ENCODE data around the gene TRMT5. TPM values are rescaled to one million over a fixed set of nuclear protein-coding genes. Genes with fewer than 3 reads are reported as not detected.

The TRMT5 gene
- total RNA-seq, 1 experiment from 2014 or later, result 24.9 TPM

DNA sequence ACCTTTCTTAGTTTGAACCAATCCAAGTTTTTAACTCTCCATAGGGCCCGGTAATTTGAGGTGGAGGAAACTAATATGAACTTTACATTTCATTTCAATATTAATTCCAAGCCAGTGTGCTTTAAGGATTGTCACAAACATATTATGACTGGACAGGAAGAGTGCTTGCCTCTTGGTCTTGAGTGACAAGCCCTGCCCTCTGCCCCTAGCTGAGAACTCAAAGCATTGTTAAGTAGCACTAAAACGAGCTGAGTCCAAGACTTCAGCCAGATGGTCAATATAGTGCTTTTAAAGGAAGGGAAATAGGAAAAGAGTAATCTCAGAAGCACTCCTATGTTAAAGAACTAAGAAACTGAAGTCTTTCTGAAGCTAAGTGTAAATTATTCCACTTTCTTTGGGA lies 17.1 kb downstream of the TRMT5 start:
- no peak overlapping the region for H3K27ac ChIP-seq (ENCODE audit: insufficient read length, low read depth, low read length)

More for the DNA sequence above, 17.1 kb downstream of the TRMT5 start:
- Mint-ChIP-seq H3K4me1 (no peaks in the 10 kb centered on the region), H3K9me3 (peaks cover 1 to 4% of the 10 kb centered on the region in 2 experiments), H3K27ac (peak overlapping the region in 1 of 3 experiments; percentile 40; a peak in 1 of 7 replicates), H3K4me3 (no peak overlapping the region), H3K27me3 (ENCODE audit: low read depth) (no peaks in the 10 kb centered on the region), H3K36me3 (ENCODE audit: insufficient read depth in 1 of 3, low read depth in 3 of 3) (peaks cover 0 to 6% (median 2%) of the 10 kb centered on the region in 3 experiments; a peak in 4 of 7 replicates)
- Histone ChIP-seq H2BK5ac (ENCODE audit: insufficient read length, low read length) (no peak overlapping the region), H3K4me1 (ENCODE audit: insufficient read depth, low read length) (no peaks in the 10 kb centered on the region), H4K91ac (ENCODE audit: insufficient read length, low read depth, low read length) (no peak overlapping the region), H2BK120ac (ENCODE audit: low read depth, low read length, poor library complexity, severe bottlenecking) (no peak overlapping the region), H3K79me1 (ENCODE audit: insufficient read depth, low read depth, low read length, poor library complexity, severe bottlenecking) (no peaks in the 10 kb centered on the region), H3K18ac (ENCODE audit: insufficient read length, low read depth, low read length) (no peak overlapping the region), H3K4me2 (ENCODE audit: insufficient read depth, insufficient read length, low read length) (no peak overlapping the region), H2BK12ac (ENCODE audit: insufficient read length, low read depth, low read length) (no peak overlapping the region), H3K14ac (ENCODE audit: insufficient read depth, low read length) (no peak overlapping the region), H3K27me3 (ENCODE audit: insufficient read depth, low read length) (no peaks in the 10 kb centered on the region), H4K5ac (ENCODE audit: insufficient read length, low read depth, low read length) (no peak overlapping the region), H2AK5ac (ENCODE audit: insufficient read length, low read length) (no peak overlapping the region), H3K23ac (ENCODE audit: insufficient read length, low read depth, low read length) (no peak overlapping the region), H3K9me3 (ENCODE audit: control insufficient read depth, low read depth, low read length) (no peaks in the 10 kb centered on the region), H2BK20ac (ENCODE audit: low read depth, low read length, poor library complexity, severe bottlenecking) (no peak overlapping the region), H3K9ac (ENCODE audit: extremely low read depth, insufficient read length, low read length) (no peak overlapping the region), H3K79me2 (ENCODE audit: insufficient read depth, low read length) (no peaks in the 10 kb centered on the region), H4K8ac (replicated peaks; ENCODE audit: insufficient read length, low read depth, low read length) (no peak overlapping the region), H3T11ph (ENCODE audit: low read length) (no peak overlapping the region), H3K56ac (ENCODE audit: insufficient read length, low read depth, low read length) (no peak overlapping the region), H2AFZ (ENCODE audit: low read length) (no peak overlapping the region), H3K23me2 (ENCODE audit: insufficient read length, low read depth, low read length, poor library complexity, severe bottlenecking) (no peaks in the 10 kb centered on the region), H2BK15ac (ENCODE audit: low read depth, low read length) (no peak overlapping the region), H3K4ac (ENCODE audit: low read depth, low read length) (no peak overlapping the region), H4K20me1 (ENCODE audit: control insufficient read depth, insufficient read depth, insufficient read length) (no peaks in the 10 kb centered on the region)
- TF ChIP-seq, protein P1, sequence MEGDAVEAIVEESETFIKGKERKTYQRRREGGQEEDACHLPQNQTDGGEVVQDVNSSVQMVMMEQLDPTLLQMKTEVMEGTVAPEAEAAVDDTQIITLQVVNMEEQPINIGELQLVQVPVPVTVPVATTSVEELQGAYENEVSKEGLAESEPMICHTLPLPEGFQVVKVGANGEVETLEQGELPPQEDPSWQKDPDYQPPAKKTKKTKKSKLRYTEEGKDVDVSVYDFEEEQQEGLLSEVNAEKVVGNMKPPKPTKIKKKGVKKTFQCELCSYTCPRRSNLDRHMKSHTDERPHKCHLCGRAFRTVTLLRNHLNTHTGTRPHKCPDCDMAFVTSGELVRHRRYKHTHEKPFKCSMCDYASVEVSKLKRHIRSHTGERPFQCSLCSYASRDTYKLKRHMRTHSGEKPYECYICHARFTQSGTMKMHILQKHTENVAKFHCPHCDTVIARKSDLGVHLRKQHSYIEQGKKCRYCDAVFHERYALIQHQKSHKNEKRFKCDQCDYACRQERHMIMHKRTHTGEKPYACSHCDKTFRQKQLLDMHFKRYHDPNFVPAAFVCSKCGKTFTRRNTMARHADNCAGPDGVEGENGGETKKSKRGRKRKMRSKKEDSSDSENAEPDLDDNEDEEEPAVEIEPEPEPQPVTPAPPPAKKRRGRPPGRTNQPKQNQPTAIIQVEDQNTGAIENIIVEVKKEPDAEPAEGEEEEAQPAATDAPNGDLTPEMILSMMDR (conservative IDR thresholded peaks at IDR 0.05), result no peak
- no peak for DNase-seq
- WGBS (ENCODE audit: extremely low coverage, insufficient read length, low lambda C conversion rate), result no CpG with 5 or more reads among the region's 2 CpGs
